CD4-positive, alpha-beta T cell treated with Interferon gamma for 1 hour (primary cell): ENCODE data around the gene FHIT.

Source experiments
- DNase-seq: peaks from one replicate; pipeline ENCODE4 v3.0.0-alpha.2; 2020

Gene FHIT

DNA sequence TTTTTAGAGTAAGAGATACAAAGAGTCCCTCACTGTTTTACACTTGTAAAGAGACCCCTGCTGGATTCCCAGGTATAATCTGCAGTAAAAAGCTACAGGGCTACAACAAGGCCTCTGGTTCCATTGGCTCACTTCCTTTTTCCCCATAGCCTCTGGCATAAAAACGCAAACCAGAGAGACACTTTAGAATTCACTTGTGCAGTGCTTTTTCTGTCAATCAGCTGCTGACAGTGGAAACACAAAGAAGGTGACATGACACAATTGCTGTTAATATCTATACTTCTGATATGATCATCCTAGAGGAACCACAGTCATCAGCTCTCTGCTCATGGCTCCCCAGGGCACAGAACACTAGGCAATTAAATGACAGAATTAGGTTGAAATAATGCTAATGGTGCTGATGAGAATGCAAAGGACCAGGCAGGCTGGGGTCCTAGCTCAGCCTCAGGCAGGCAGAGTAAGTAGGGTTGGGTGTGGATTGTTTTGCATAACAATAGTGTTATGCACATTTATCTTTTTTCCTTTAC lies 1533.5 kb downstream of the FHIT start:
- no peak for DNase-seq

DNA sequence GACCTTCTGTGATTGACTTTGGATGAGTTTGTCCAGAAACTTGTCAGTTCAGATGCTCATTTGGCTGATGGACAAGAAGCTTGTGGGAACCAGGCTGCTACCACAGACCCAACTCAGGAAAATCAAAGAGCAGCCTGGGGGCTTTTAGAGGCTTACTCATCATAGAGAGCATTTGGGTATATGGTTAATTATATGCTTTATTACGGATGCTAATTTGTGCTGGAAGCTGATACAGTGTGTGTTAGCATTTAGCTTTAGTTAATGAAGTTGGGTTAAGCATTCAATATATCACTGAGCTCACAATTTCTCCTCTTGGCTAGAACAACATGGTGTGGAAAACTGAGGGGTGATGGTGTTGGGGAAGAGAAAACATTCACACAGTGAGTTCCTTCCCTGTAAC lies 1537.2 kb downstream of the FHIT start:
- no peak for DNase-seq

DNA sequence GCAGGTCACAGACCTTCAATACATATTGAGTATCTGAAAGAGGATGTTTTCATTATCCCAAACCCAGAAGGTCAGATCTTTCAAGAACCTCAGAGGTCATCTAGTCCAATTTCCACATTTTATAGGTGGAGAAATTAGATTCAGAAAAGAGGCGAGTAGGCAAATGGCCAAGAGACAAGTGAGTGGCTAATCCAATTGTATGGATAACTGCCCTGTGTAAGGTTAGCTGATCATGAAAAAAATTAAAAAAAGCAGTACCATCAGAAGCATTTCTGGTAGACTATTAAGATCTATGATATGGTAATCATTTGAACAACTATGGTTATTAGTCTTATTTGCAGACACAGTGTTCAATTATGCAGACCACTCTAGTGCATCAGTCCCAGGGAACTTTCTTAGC lies 1540.7 kb downstream of the FHIT start:
- DNase-seq, result no peak

DNA sequence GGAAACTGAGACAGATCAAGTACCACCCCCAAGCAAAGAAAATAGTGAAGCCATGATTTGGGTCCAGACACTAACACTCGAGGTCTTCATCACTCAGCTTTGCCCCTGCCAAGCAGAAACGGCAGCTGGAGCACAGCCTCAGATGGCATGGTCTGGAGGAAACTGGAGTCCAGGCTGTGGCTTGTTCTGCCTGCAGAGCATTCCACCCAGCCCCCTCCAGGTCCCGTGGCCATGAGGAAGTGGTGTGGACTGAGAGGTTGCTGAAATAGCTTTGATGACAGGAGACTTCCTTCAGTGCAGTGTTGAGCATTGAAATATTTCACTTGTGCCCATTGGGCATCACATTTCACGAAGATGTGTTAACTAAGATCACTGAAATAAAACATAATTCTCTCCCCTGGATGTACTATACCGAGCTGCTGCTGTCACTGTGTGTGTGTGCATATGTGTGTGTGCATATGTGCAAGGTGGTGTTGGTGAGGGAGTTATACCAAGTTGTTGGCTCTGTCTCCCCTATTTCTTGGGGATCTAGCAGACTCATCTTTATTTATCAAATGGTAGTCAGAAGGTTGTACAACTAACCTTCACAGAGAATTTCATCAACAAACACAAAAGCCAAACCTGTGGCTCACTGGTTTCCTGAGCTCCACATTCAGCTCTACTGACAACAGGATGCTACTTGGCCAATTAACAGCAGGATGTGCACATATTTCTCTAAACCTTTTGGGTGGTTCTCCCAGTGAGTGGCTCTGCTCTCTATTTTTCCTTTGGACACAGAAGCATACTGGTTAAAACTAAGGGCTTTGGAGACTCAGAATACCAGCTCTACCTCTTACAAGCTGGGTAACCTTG lies 1541.3 kb downstream of the FHIT start:
- DNase-seq, result peak; percentile 48

DNA sequence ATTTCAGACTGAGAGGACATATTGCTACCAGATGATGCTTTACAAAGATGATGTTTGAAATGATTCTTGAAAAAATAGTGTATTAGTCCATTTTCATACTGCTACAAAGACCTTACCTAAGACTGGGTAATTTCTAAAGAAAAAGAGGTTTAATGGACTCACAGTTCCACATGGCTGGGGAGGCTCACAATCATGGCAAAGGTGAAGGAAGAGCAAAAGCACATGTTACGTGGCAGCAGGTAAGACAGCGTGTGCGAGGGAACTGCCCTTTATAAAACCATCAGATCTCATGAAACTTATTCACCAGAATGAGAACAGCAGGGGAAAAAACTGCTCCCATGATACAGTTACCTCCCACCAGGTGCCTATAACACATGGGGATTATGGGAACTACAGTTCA lies 1543.0 kb downstream of the FHIT start:
- no peak for DNase-seq

DNA sequence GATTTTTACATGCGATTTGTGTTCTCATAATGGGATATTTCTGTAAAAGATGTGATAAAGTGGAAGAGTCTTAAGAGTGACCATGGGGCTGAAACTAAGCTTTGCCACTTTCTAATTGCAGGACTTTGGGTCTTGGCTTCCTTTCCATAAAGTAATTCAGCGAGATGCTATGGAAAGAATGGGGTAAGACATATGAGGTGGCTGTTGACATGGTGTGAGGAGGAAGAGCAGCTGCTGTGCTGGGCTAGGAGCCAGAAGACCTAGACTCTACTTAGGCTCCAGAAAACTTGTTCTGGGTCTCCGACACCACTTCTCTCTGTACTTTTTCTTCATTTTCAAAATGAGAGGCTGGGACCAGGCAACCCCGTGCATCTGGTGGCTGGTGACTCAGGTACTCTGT lies 1547.0 kb downstream of the FHIT start:
- DNase-seq, result no peak

DNA sequence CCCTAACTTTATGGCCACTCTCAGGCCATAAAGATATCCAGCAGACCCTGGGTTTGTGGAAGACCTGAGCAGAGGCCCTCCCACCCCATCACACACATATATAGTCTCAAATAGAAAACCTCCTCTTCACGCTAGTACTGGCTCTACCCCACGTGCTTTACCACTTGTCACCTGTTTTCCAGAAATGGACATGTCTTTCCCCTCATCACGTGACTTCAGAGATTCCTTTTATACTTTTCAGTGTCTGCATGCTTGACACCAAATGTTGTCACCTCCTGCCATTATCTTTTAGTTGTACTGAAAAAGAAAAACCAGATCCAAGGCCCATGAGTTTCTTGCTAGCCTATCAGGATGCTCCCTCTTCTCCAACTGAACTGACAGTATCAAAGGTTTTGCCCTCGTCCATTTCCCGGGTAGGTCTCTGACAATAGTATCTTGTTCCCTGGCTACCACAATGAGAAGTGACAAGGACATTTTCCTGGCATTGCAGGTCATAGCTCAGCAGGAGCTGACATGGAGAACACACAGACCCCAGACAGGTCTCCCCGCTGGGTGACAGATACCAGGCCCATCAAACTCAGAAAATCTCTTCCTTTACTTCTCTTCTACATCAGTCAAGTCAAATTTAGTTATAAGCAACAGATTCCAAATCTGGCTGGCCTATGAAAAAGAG lies 1551.5 kb downstream of the FHIT start:
- no peak for DNase-seq
